ENCODE data around the gene NMNAT2. TPM values are rescaled to one million over a fixed set of nuclear protein-coding genes. Genes with fewer than 3 reads are reported as not detected.

NMNAT2 gene
- total RNA-seq, 1 experiment from 2014 or later, result 8.8 TPM

GRCh38 chr1:183318433-183318832, 99.7 kb downstream of the NMNAT2 start:
- H3K27ac Mint-ChIP-seq, result no peak overlapping the region
- DNase-seq (ENCODE audit: low spot score) (peak; percentile 45), ATAC-seq (peak; percentile 76)
- peaks cover 2% of the 10 kb centered on the region; the same call in 1 of the 2 replicates for H3K36me3 Mint-ChIP-seq
- peaks cover 8% of the 10 kb centered on the region for H3K27me3 Mint-ChIP-seq (ENCODE audit: low read depth)
- TF ChIP-seq FOXP1 (CRISPR knock-in tag; IDR thresholded peaks at IDR 0.05; ENCODE audit: borderline replicate concordance), result no peak
- TF ChIP-seq PREB (CRISPR knock-in tag; IDR thresholded peaks at IDR 0.05; ENCODE audit: borderline replicate concordance), result no peak
- no peak overlapping the region for H3K4me3 Mint-ChIP-seq
- H3K9me3 Mint-ChIP-seq, result 0 out of 2 replicates have a peak, but pooled peaks cover 4% of the 10 kb centered on the region
- POLR2A ChIA-PET, result interaction anchor here (0.6 to 1.0 kb wide), 2 partner anchors 12 to 19 kb away, joined by 3 to 11 read pairs; no protein-coding TSS in a partner anchor
- CTCF ChIA-PET, result interaction anchor here (1.2 to 5.0 kb wide), 7 partner anchors 12 to 90 kb away, joined by 3 to 27 read pairs (median 5); no protein-coding TSS in a partner anchor
- peaks cover 55% of the 10 kb centered on the region for H3K4me1 Mint-ChIP-seq

- Mint-ChIP-seq H3K4me1 (peaks cover 49% of the 10 kb centered on the region), H3K9me3 (no peaks in the 10 kb centered on the region), H3K36me3 (no peaks in the 10 kb centered on the region), H3K4me3 (no peak overlapping the region), H3K27me3 (ENCODE audit: low read depth) (peaks cover 8% of the 10 kb centered on the region), H3K27ac (0 out of 2 replicates have a peak overlapping the region, but pooled peaks have one; percentile 25)
- POLR2A ChIA-PET, result interaction anchor here (0.5 kb wide), 1 partner anchor 280 kb away, joined by 4 read pairs; no protein-coding TSS in a partner anchor
- ATAC-seq (no peak), DNase-seq (ENCODE audit: low spot score) (no peak)
- CTCF ChIA-PET, result interaction anchor here (3.4 to 5.0 kb wide), 2 partner anchors 10 to 35 kb away, joined by 14 to 27 read pairs; no protein-coding TSS in a partner anchor
- TF ChIP-seq E2F5 (CRISPR knock-in tag; IDR thresholded peaks at IDR 0.05) (no peak), USF1 (CRISPR knock-in tag; IDR thresholded peaks at IDR 0.05) (no peak), ZNF232 (CRISPR knock-in tag; IDR thresholded peaks at IDR 0.05) (no peak), NR2C2 (CRISPR knock-in tag; IDR thresholded peaks at IDR 0.05) (no peak), TCF7 (CRISPR knock-in tag; IDR thresholded peaks at IDR 0.05; ENCODE audit: low read depth) (no peak), TP53 (CRISPR knock-in tag; IDR thresholded peaks at IDR 0.05) (no peak)
These were observed 102.0 kb downstream of the NMNAT2 start for GRCh38 chr1:183315991-183316758.

- no peak overlapping the region for H3K4me3 Mint-ChIP-seq
- CTCF ChIA-PET, result interaction anchor here (0.6 to 1.4 kb wide), 2 partner anchors 78 to 171 kb away, joined by 3 to 4 read pairs; no protein-coding TSS in a partner anchor
- ATAC-seq, result peak; percentile 16; the same call in 1 of the 2 replicates
- peak overlapping the region; percentile 71; the same call in 1 of the 2 replicates for H3K27ac Mint-ChIP-seq
- no peak for DNase-seq (ENCODE audit: low spot score)
- peaks cover 5% of the 10 kb centered on the region for H3K9me3 Mint-ChIP-seq
- POLR2A ChIA-PET, result no interaction called here
- peaks cover 11% of the 10 kb centered on the region for H3K27me3 Mint-ChIP-seq (ENCODE audit: low read depth)
- no peaks in the 10 kb centered on the region for H3K36me3 Mint-ChIP-seq
- peaks cover 25% of the 10 kb centered on the region for H3K4me1 Mint-ChIP-seq
- no peak for TF ChIP-seq USF1 (CRISPR knock-in tag; IDR thresholded peaks at IDR 0.05)
- TF ChIP-seq ZNF281 (CRISPR knock-in tag; IDR thresholded peaks at IDR 0.05), result no peak
- TF ChIP-seq SP1 (CRISPR knock-in tag; conservative IDR thresholded peaks at IDR 0.05), result no peak
- no peak for TF ChIP-seq ZMAT4 (CRISPR knock-in tag; IDR thresholded peaks at IDR 0.05)
These were observed 105.1 kb downstream of the NMNAT2 start for GRCh38 chr1:183313063-183313462.
